Fibroblast of skin of scalp (primary cell): Measurements from ENCODE around the gene PRSS12.
"Not testable (repeated sequence)": the region's sequence is repeated elsewhere in the genome, so short reads cannot be mapped to it uniquely, and the experiment has no call there.

Experiments used
- DNase-seq: peaks from one replicate; pipeline ENCODE4 v3.0.0-alpha.2; 2013

The PRSS12 gene

DNA sequence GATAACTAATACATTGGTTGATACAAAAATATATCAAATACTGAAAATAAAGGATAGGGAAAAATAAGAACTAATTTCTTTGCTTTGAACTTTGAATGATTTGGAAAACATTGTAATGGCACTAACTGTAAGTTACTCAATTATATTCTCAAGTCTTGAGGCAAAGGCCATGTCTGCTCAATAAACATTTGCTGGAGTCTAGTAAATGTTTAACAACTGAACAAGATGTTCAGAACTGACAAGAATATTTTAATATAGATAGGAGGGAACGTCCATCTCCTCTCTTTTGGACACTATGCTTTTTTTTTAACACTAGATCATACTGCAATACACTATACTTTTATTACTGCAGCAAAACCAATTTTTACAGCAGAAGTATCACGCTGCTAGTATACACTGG, 76.2 kb downstream of the PRSS12 start:
- DNase-seq: no peak

GRCh38 chr4:118273642-118274041, 79.2 kb downstream of the PRSS12 start:
- no peak for DNase-seq

- no peak for DNase-seq
Measured at GRCh38 chr4:118271788-118272187, 81.0 kb downstream of the PRSS12 start.

DNA sequence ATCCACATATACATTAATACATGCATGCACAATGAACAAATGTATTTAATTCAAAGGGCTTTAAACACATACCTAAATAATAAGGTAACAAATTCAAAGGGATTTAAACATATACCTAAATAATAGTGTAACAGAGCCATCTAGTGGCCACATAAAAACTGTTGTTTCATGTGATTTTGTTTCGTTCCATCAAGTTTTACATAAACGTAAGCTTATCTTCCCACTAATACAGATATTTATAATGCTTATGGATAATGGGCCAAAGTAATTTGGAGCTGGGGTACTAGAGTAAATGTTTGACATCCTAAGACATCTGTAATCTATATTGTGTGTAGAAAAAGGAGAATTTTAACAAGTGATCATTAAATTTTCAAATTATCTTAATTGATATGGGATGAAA, 82.3 kb downstream of the PRSS12 start:
- DNase-seq: peak; percentile 45

DNA sequence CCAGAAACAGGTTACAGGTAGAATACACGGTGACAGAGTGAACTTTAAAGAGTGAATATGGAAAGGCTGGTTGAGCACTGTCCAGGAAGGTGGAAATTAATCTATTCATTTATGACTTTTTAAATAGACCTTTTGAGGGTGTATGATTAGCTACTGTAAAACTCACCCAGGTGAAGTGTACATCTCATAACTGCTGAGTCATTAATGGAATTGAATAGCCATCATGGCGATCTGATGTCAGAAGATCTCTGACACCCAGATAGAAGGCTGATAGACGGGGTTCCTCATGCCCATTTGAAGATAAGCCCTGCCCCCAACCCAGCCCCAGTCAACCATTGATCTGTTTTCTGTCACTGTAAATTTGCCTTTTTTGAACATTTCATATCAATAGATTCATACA, 84.0 kb downstream of the PRSS12 start:
- no peak for DNase-seq

- not testable (repeated sequence) for DNase-seq
Measured at GRCh38 chr4:118266145-118266496, 86.7 kb downstream of the PRSS12 start.

- peak; percentile 36 for DNase-seq
Measured at GRCh38 chr4:118265312-118266144, 87.3 kb downstream of the PRSS12 start.

GRCh38 chr4:118264096-118264495, 88.7 kb downstream of the PRSS12 start:
- no peak for DNase-seq

DNA sequence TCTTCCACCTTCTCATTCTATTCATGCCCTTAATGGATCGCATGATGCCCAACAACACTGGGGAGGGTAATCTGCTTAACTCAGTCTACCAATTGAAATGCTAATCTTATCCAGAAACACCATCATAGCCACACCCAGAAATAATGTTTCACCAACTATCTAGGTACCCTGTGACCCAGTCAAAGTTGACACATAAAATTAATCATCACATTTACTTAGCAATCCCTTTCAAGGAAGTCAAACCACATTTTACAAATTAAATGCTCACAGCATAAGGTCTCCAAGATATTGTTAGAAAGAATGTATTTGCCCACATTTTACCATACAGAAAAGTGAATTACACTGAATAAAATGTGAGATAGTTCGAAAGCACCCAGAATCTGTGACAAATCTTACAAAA, 92.5 kb downstream of the PRSS12 start:
- DNase-seq: no peak

DNA sequence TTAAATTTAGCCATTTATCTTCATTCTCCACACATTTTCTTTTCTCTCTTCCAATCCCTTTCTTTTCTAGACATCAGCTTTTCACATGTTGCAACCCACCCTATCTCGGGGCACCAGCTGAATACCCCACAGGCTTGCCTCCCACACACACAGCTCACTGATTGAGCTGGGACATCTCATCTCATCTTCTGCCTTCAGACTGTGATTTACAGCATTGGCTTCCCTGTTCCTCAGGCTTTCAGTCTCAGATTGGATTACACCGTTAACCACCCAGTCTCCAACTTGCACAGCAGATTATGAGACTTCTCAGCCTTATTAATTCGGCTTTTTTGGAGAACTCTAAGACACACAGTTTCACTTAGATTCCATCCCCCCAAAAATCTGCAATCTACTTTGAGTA, 93.7 kb downstream of the PRSS12 start:
- DNase-seq: no peak

- no peak for DNase-seq
Measured at GRCh38 chr4:118254368-118254767, 98.4 kb downstream of the PRSS12 start.

DNA sequence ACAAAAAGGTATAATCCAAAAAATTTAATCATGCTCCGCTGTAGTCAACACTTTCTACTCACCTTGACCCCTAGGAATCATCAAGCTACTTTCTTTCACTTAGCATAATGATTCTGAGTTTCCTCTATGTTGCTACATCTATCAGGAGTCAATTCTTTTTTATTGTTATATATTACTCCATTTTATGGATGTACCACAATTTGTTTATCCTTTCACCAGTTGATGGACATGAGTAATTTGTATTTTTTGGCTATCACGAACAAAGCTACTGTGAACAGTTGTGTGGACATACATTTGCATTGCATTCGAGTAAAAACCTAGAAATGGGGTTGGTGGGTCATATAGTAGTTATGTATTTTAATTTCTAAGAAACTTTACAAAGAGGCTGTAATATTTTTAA, 102.9 kb downstream of the PRSS12 start:
- DNase-seq: no peak

- no peak for DNase-seq
Measured at GRCh38 chr4:118237531-118237930, 115.3 kb downstream of the PRSS12 start.

GRCh38 chr4:118235566-118236120, 117.2 kb downstream of the PRSS12 start:
- no peak for DNase-seq
